ENCODE results near the gene NCAPD3.

The NCAPD3 gene

GRCh38 chr11:134235399-134235798 is 11.6 kb upstream of the NCAPD3 start:
- Histone ChIP-seq H4K20me1 (ENCODE audit: insufficient read depth) (no peaks in the 10 kb centered on the region), H3K4me3 (IDR thresholded peaks at IDR 0.05; ENCODE audit: insufficient read depth, low read depth, low read length) (no peak overlapping the region), H3K27ac (no peak overlapping the region), H2AFZ (ENCODE audit: low read depth) (no peak overlapping the region), H3K4me2 (no peak overlapping the region), H3K36me3 (ENCODE audit: insufficient read depth) (no peaks in the 10 kb centered on the region), H3K4me1 (ENCODE audit: low read depth, poor library complexity, severe bottlenecking) (no peaks in the 10 kb centered on the region), H3K79me2 (ENCODE audit: insufficient read depth, low read depth) (0 out of 2 replicates have a peak, but pooled peaks cover 4% of the 10 kb centered on the region), H3K27me3 (ENCODE audit: insufficient read depth, low read depth) (no peaks in the 10 kb centered on the region), H3K9ac (no peak overlapping the region)
- TF ChIP-seq, protein P1, sequence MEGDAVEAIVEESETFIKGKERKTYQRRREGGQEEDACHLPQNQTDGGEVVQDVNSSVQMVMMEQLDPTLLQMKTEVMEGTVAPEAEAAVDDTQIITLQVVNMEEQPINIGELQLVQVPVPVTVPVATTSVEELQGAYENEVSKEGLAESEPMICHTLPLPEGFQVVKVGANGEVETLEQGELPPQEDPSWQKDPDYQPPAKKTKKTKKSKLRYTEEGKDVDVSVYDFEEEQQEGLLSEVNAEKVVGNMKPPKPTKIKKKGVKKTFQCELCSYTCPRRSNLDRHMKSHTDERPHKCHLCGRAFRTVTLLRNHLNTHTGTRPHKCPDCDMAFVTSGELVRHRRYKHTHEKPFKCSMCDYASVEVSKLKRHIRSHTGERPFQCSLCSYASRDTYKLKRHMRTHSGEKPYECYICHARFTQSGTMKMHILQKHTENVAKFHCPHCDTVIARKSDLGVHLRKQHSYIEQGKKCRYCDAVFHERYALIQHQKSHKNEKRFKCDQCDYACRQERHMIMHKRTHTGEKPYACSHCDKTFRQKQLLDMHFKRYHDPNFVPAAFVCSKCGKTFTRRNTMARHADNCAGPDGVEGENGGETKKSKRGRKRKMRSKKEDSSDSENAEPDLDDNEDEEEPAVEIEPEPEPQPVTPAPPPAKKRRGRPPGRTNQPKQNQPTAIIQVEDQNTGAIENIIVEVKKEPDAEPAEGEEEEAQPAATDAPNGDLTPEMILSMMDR (conservative IDR thresholded peaks at IDR 0.05; ENCODE audit: low read depth, low read length) = no peak

GRCh38 chr11:134233729-134234179 is 10.0 kb upstream of the NCAPD3 start:
- H3K4me3 ChIP-seq (IDR thresholded peaks at IDR 0.05; ENCODE audit: insufficient read depth, low read depth, low read length) = no peak overlapping the region
- H3K4me2 ChIP-seq = no peak overlapping the region
- no peak overlapping the region for H3K27ac ChIP-seq
- H3K4me1 ChIP-seq (ENCODE audit: low read depth, poor library complexity, severe bottlenecking) = no peaks in the 10 kb centered on the region
- no peak overlapping the region for H2AFZ ChIP-seq (ENCODE audit: low read depth)
- peaks cover 4% of the 10 kb centered on the region; the same call in 1 of the 2 replicates for H3K79me2 ChIP-seq (ENCODE audit: insufficient read depth, low read depth)
- no peaks in the 10 kb centered on the region for H4K20me1 ChIP-seq (ENCODE audit: insufficient read depth)
- H3K9ac ChIP-seq = no peak overlapping the region
- no peaks in the 10 kb centered on the region for H3K27me3 ChIP-seq (ENCODE audit: insufficient read depth, low read depth)
- H3K36me3 ChIP-seq (ENCODE audit: insufficient read depth) = no peaks in the 10 kb centered on the region
- TF ChIP-seq, protein P1 (conservative IDR thresholded peaks at IDR 0.05; ENCODE audit: low read depth, low read length) = no peak

DNA sequence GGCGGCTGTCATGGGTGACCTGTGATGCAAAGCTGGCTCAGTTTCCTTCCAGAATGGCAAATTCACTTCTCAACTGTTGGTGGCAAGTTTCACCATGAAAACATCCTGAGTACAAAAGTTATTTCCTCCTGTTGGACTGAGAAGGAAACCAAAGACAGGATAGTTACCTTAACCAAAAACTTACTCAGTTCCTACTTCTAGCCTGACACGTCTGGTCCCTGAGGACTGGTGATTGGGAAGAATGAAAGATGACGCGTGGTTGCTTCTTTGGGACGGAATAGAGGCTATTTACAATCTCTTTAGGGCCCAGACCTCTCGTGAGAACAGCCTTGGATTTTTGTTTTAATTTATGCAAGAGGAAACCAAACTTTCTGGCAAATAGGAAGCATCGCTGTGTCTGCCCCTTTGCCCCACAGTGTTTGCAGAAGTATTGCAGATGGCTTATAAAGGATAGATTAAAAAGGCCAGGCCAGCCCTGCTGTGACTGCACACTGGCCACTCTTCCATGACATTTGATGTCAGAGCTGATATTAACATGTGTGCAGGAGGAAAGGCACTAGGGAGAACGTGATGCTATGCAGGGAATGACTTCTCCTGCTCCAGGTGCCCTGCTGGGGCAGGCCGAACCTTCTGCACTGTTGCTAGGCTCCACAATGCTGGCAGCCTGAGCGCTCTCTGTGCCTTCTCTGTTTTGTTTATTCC is 8.3 kb upstream of the NCAPD3 start:
- Histone ChIP-seq H2AFZ (ENCODE audit: low read depth) (no peak overlapping the region), H4K20me1 (ENCODE audit: insufficient read depth) (no peaks in the 10 kb centered on the region), H3K4me3 (IDR thresholded peaks at IDR 0.05; ENCODE audit: insufficient read depth, low read depth, low read length) (no peak overlapping the region), H3K27ac (no peak overlapping the region), H3K4me2 (no peak overlapping the region), H3K9ac (no peak overlapping the region), H3K27me3 (ENCODE audit: insufficient read depth, low read depth) (no peaks in the 10 kb centered on the region), H3K4me1 (ENCODE audit: low read depth, poor library complexity, severe bottlenecking) (no peaks in the 10 kb centered on the region), H3K79me2 (ENCODE audit: insufficient read depth, low read depth) (peaks cover 12% of the 10 kb centered on the region; the same call in 1 of the 2 replicates), H3K36me3 (ENCODE audit: insufficient read depth) (no peaks in the 10 kb centered on the region)
- TF ChIP-seq, protein P1 (conservative IDR thresholded peaks at IDR 0.05; ENCODE audit: low read depth, low read length) = no peak

DNA sequence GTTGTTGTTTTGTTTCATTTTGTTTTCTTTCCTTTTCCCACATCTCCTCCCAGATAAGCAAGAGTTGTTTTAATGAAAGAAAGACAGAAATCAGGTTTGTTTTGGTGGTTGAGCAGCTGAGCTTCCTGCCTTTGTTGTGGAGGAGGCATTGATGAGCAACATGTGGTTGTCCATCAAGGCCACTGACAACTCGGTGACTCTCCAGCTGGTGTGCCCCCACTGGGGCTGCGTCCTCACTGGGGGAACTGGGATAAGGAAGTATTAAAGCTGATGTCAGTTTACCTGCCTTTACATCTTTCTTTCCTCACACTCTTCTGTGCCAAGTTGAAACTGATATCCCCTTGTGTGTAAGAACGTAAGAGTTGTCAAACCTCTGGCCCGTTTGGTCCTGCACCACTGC is 6.6 kb upstream of the NCAPD3 start:
- Histone ChIP-seq H3K27me3 (ENCODE audit: insufficient read depth, low read depth) (no peaks in the 10 kb centered on the region), H3K4me1 (ENCODE audit: low read depth, poor library complexity, severe bottlenecking) (peaks cover 6% of the 10 kb centered on the region), H3K9ac (no peak overlapping the region), H2AFZ (ENCODE audit: low read depth) (no peak overlapping the region), H3K36me3 (ENCODE audit: insufficient read depth) (no peaks in the 10 kb centered on the region), H4K20me1 (ENCODE audit: insufficient read depth) (no peaks in the 10 kb centered on the region), H3K27ac (no peak overlapping the region), H3K79me2 (ENCODE audit: insufficient read depth, low read depth) (peaks cover 30% of the 10 kb centered on the region), H3K4me2 (no peak overlapping the region), H3K4me3 (IDR thresholded peaks at IDR 0.05; ENCODE audit: insufficient read depth, low read depth, low read length) (no peak overlapping the region)
- TF ChIP-seq, protein P1 (conservative IDR thresholded peaks at IDR 0.05; ENCODE audit: low read depth, low read length) = no peak

Data from KMS-11 (cell line).